K562 (cell line): ENCODE data around the gene KCNA10. TPM values are rescaled to one million over a fixed set of nuclear protein-coding genes. Genes with fewer than 3 reads are reported as not detected.
A peak's percentile ranks its signal among the peaks of the same experiment; 100 is the strongest.

Experiments used
- DDX20 ChIP-seq: fragments of 450-650 bp; IDR thresholded peaks from 2 replicates; pipeline ENCODE4 v1.6.1; 2016; ENCODE audit warnings: missing genetic modification characterization, low read depth, mild to moderate bottlenecking, missing compliant biosample characterization, moderate library complexity
- FOXK1 ChIP-seq: sonication (generic); formaldehyde crosslinking; IDR thresholded peaks from 2 replicates; pipeline ENCODE4 v1.8.0; 2022; ENCODE audit warnings: missing genetic modification reagents, mild to moderate bottlenecking, borderline replicate concordance
- ILF3 ChIP-seq: fragments of 450-650 bp; IDR thresholded peaks from 2 replicates; pipeline ENCODE4 v1.6.1; 2018; ENCODE audit warnings: antibody characterized with exemption, mild to moderate bottlenecking, moderate library complexity, borderline replicate concordance
- JUND ChIP-seq, 2 experiments: IDR thresholded peaks; 2 replicates in 1 of 2; 3 replicates in 1 of 2; pipeline ENCODE4 v1.6.1; 2011; ENCODE audit warnings: borderline replicate concordance in 2 of 2, low read depth in 2 of 2, low read length in 2 of 2, improper control_type of control experiment in 1 of 2, missing biosample characterization in 1 of 2, missing genetic modification characterization in 1 of 2, missing genetic modification reagents in 1 of 2
- PHF20 ChIP-seq: fragments of 450-650 bp; IDR thresholded peaks from 2 replicates; pipeline ENCODE4 v1.6.1; 2018; ENCODE audit not compliant: partially characterized antibody
- RBM17 ChIP-seq: fragments of 200-400 bp; formaldehyde crosslinking; IDR thresholded peaks from 2 replicates; pipeline ENCODE4 v1.6.1; 2017; ENCODE audit warnings: low read depth, mild to moderate bottlenecking, low read length, borderline replicate concordance
- RCOR1 ChIP-seq, 2 experiments: IDR thresholded peaks; 2 replicates each; pipeline ENCODE4 v1.6.1; 2012; ENCODE audit warnings: low read depth in 2 of 2, low read length in 2 of 2, borderline replicate concordance in 1 of 2, improper control_type of control experiment in 1 of 2
- SETDB1 ChIP-seq: IDR thresholded peaks from one replicate; pipeline ENCODE4 v1.6.1; 2012; ENCODE audit warnings: low read length, control low read depth, inconsistent platforms
- ZNF282 ChIP-seq: sonication (generic); formaldehyde crosslinking; IDR thresholded peaks from 2 replicates; pipeline ENCODE4 v1.8.1; 2023; ENCODE audit warnings: missing genetic modification reagents
- polyA plus RNA-seq, 8 experiments: library from polyadenylated mRNA; depleted of rRNA in 4 of 8; stranded (reverse) in 5 of 8; unstranded in 3 of 8; fragments of >200 nt; fragmentation: Nextera tagmentation in 2 of 8; fragmentation: Illumina TruSeq in 1 of 8; extraction: Ambion mirVana in 2 of 8; extraction: Trizol in 1 of 8; gene quantifications; 2 replicates each; pipeline versions ENCODE4 v1.2.1 to v1.2.3, GENCODE V29; 2011 to 2014; ENCODE audit warnings: inconsistent platforms in 1 of 8, missing spikeins in 1 of 8
- total RNA-seq, 7 experiments: library from RNA; depleted of rRNA in 6 of 7; stranded (reverse); fragments of >200 nt in 6 of 7; fragmentation: Illumina TruSeq in 2 of 7; extraction: Trizol in 2 of 7; gene quantifications; 2 replicates each; pipeline versions ENCODE4 v1.2.1 to v1.2.3, GENCODE V29; 2011 to 2021; ENCODE audit warnings: low replicate concordance in 1 of 7
- TF ChIP-seq, protein P1 (sequence below): fragments of 200-800 bp; sonication (Bioruptor generic); IDR thresholded peaks from 2 replicates; pipeline ENCODE4 v1.6.1; 2017; ENCODE audit warnings: missing genetic modification characterization, missing compliant biosample characterization
- TF ChIP-seq, protein P2 (sequence below), 3 experiments: IDR thresholded peaks in 2 of 3; conservative IDR thresholded peaks in 1 of 3; 2 replicates each; pipeline ENCODE4 v1.5.1; 2011 to 2012; ENCODE audit warnings: low read length in 3 of 3, mild to moderate bottlenecking in 3 of 3, control low read depth in 2 of 3, improper control_type of control experiment in 1 of 3, inconsistent platforms in 1 of 3, low read depth in 1 of 3, mixed read lengths in 1 of 3, moderate library complexity in 1 of 3; ENCODE audit not compliant: insufficient read depth in 2 of 3
- TF ChIP-seq, protein P3 (sequence below): sonication (generic); formaldehyde crosslinking; IDR thresholded peaks from 2 replicates; pipeline ENCODE4 v1.8.1; 2023; ENCODE audit warnings: mild to moderate bottlenecking, missing genetic modification reagents

KCNA10 gene
- total and polyA plus RNA-seq, 9 of the 15 experiments (the other 6 are each of a cell fraction or from before 2014, with no cell fraction given) = not detected

- TF ChIP-seq, protein P1, sequence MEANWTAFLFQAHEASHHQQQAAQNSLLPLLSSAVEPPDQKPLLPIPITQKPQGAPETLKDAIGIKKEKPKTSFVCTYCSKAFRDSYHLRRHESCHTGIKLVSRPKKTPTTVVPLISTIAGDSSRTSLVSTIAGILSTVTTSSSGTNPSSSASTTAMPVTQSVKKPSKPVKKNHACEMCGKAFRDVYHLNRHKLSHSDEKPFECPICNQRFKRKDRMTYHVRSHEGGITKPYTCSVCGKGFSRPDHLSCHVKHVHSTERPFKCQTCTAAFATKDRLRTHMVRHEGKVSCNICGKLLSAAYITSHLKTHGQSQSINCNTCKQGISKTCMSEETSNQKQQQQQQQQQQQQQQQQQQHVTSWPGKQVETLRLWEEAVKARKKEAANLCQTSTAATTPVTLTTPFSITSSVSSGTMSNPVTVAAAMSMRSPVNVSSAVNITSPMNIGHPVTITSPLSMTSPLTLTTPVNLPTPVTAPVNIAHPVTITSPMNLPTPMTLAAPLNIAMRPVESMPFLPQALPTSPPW (CRISPR knock-in tag) = peak; percentile 29; the same call in 1 of the 2 replicates
- TF ChIP-seq RBM17 = no peak
- TF ChIP-seq RCOR1 (IDR thresholded peaks at IDR 0.05; ENCODE audit: borderline replicate concordance in 1 of 2, low read depth in 2 of 2, low read length in 2 of 2) = no peak
- TF ChIP-seq ZNF282 (CRISPR knock-in tag) = no peak
- no peak for TF ChIP-seq SETDB1
- TF ChIP-seq, protein P2, sequence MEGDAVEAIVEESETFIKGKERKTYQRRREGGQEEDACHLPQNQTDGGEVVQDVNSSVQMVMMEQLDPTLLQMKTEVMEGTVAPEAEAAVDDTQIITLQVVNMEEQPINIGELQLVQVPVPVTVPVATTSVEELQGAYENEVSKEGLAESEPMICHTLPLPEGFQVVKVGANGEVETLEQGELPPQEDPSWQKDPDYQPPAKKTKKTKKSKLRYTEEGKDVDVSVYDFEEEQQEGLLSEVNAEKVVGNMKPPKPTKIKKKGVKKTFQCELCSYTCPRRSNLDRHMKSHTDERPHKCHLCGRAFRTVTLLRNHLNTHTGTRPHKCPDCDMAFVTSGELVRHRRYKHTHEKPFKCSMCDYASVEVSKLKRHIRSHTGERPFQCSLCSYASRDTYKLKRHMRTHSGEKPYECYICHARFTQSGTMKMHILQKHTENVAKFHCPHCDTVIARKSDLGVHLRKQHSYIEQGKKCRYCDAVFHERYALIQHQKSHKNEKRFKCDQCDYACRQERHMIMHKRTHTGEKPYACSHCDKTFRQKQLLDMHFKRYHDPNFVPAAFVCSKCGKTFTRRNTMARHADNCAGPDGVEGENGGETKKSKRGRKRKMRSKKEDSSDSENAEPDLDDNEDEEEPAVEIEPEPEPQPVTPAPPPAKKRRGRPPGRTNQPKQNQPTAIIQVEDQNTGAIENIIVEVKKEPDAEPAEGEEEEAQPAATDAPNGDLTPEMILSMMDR (IDR thresholded peaks at IDR 0.05 in 2 of 3, conservative IDR thresholded peaks at IDR 0.05 in 1 of 3; ENCODE audit: insufficient read depth in 2 of 3, low read depth in 1 of 3, low read length in 3 of 3) = peak; percentile 62 to 83 (median 74)
- no peak for TF ChIP-seq FOXK1
- TF ChIP-seq ILF3 = no peak
- no peak for TF ChIP-seq JUND (IDR thresholded peaks at IDR 0.05; ENCODE audit: borderline replicate concordance, low read depth, low read length)
- no peak for TF ChIP-seq JUND (tag; IDR thresholded peaks at IDR 0.05; ENCODE audit: borderline replicate concordance, low read depth, low read length)
- TF ChIP-seq PHF20 = no peak
- TF ChIP-seq, protein P3, sequence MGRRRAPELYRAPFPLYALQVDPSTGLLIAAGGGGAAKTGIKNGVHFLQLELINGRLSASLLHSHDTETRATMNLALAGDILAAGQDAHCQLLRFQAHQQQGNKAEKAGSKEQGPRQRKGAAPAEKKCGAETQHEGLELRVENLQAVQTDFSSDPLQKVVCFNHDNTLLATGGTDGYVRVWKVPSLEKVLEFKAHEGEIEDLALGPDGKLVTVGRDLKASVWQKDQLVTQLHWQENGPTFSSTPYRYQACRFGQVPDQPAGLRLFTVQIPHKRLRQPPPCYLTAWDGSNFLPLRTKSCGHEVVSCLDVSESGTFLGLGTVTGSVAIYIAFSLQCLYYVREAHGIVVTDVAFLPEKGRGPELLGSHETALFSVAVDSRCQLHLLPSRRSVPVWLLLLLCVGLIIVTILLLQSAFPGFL (CRISPR knock-in tag) = no peak
- TF ChIP-seq DDX20 (tag) = no peak
These were observed 36.2 kb upstream of the KCNA10 start (continued) for GRCh38 chr1:110554871-110555801.
